HPDE6-E6E7 (cell line): ENCODE results near the gene HBG2.
"Not testable (repeated sequence)": the region's sequence is repeated elsewhere in the genome, so short reads cannot be mapped to it uniquely, and the experiment has no call there.

Source experiments
- DNase-seq: peaks from one replicate; pipeline ENCODE4 v3.0.0; 2011; ENCODE audit warnings: missing footprints; ENCODE audit errors: extremely low spot score

The HBG2 gene

GRCh38 chr11:5249807-5250396 is 4.7 kb downstream of the HBG2 start, which contains the start of gene HBG1:
HBG1 (minus strand) TSS chr11:5249857; CDS start chr11:5249804, 53 bp downstream.
- DNase-seq = not testable (repeated sequence)

- DNase-seq = not testable (repeated sequence)
Measured at GRCh38 chr11:5248498-5248897, 6.1 kb downstream of the HBG2 start.

GRCh38 chr11:5247472-5248192 is 6.9 kb downstream of the HBG2 start:
- DNase-seq = no peak

- DNase-seq = no peak
Measured at GRCh38 chr11:5246772-5247471, 7.7 kb downstream of the HBG2 start.

- DNase-seq = no peak
Measured at GRCh38 chr11:5245155-5245554, 9.4 kb downstream of the HBG2 start.

- DNase-seq = no peak
Measured at GRCh38 chr11:5243816-5244180, 10.8 kb downstream of the HBG2 start.

GRCh38 chr11:5242933-5243815 is 11.4 kb downstream of the HBG2 start:
- DNase-seq = no peak

- no peak for DNase-seq
Measured at GRCh38 chr11:5242208-5242607, 12.4 kb downstream of the HBG2 start.

- DNase-seq = no peak
Measured at GRCh38 chr11:5241458-5241857, 13.1 kb downstream of the HBG2 start.

GRCh38 chr11:5240458-5240857 is 14.1 kb downstream of the HBG2 start:
- no peak for DNase-seq

GRCh38 chr11:5240056-5240455 is 14.5 kb downstream of the HBG2 start:
- no peak for DNase-seq

- no peak for DNase-seq
Measured at GRCh38 chr11:5239046-5239445, 15.5 kb downstream of the HBG2 start.

GRCh38 chr11:5238486-5238885 is 16.1 kb downstream of the HBG2 start:
- no peak for DNase-seq

GRCh38 chr11:5237420-5237819 is 17.2 kb downstream of the HBG2 start:
- no peak for DNase-seq

- no peak for DNase-seq
Measured at GRCh38 chr11:5235364-5236095, 19.1 kb downstream of the HBG2 start.

GRCh38 chr11:5234381-5234834 is 20.2 kb downstream of the HBG2 start, which contains the start of gene HBD:
HBD (minus strand) TSS chr11:5234483; CDS start chr11:5234433, 50 bp downstream.
- no peak for DNase-seq

GRCh38 chr11:5233307-5233706 is 21.3 kb downstream of the HBG2 start:
- no peak for DNase-seq

- no peak for DNase-seq
Measured at GRCh38 chr11:5232821-5233220, 21.8 kb downstream of the HBG2 start.

- no peak for DNase-seq
Measured at GRCh38 chr11:5232176-5232575, 22.4 kb downstream of the HBG2 start.

GRCh38 chr11:5231111-5231510 is 23.5 kb downstream of the HBG2 start:
- DNase-seq = no peak

GRCh38 chr11:5230266-5230665 is 24.3 kb downstream of the HBG2 start:
- no peak for DNase-seq
